IMR-90 (cell line): ENCODE results near the gene PARD3. TPM values are rescaled to one million over a fixed set of nuclear protein-coding genes. Genes with fewer than 3 reads are reported as not detected.

Source experiments
- ATAC-seq: fragments of 200-7000 bp; cut with Tn5 transposase; 2 replicates; pipeline ENCODE4 v1.9.1; 2020; ENCODE audit warnings: low read depth, mild to moderate bottlenecking, moderate library complexity
- BruUV-seq: library from RNA; stranded (reverse); fragments of 400-500 nt; replicated peaks from 2 replicates; lab custom pipeline; 2021; lab: Mats Ljungman, UMichigan
- CTCF ChIA-PET: fragments of 300-600 bp; formaldehyde crosslinking; extraction: SDS; loops from one replicate; lab custom pipeline; 2021; ENCODE audit warnings: antibody characterized with exemption; lab: Yijun Ruan, JAX
- POLR2A ChIA-PET: fragments of 300-600 bp; sonication (Branson Sonifier 250); formaldehyde crosslinking; loops from one replicate; lab custom pipeline; 2022; ENCODE audit warnings: antibody characterized with exemption; ENCODE audit not compliant: unreplicated experiment; lab: Charles Lee
- DNase-seq: peaks from one replicate; pipeline ENCODE4 v3.0.0; 2013
- H2AFZ ChIP-seq: replicated peaks from 2 replicates; pipeline ENCODE3; 2013; ENCODE audit warnings: low read length, mild to moderate bottlenecking; ENCODE audit not compliant: poor library complexity
- H2AK5ac ChIP-seq: 2 replicates; pipeline ENCODE4 v1.6.1; 2013; ENCODE audit warnings: low read depth, low read length, inconsistent platforms
- H2AK9ac ChIP-seq: replicated peaks from 2 replicates; pipeline ENCODE3; 2013; ENCODE audit warnings: mild to moderate bottlenecking, low read depth, low read length, moderate library complexity; ENCODE audit not compliant: poor library complexity
- H2BK120ac ChIP-seq: 2 replicates; pipeline ENCODE4 v1.6.1; 2013; ENCODE audit warnings: low read depth, low read length, inconsistent platforms
- H2BK15ac ChIP-seq: 3 replicates; pipeline ENCODE4 v1.6.1; 2013; ENCODE audit warnings: low read depth, low read length, inconsistent platforms
- H2BK20ac ChIP-seq: 2 replicates; pipeline ENCODE4 v1.6.1; 2013; ENCODE audit warnings: low read depth, mild to moderate bottlenecking, inconsistent platforms, low read length, moderate library complexity
- H2BK5ac ChIP-seq: 2 replicates; pipeline ENCODE4 v1.6.1; 2013; ENCODE audit warnings: mild to moderate bottlenecking, low read depth, low read length, inconsistent platforms; ENCODE audit not compliant: poor library complexity, severe bottlenecking
- H3K14ac ChIP-seq: replicated peaks from 2 replicates; pipeline ENCODE4 v1.6.1; 2013; ENCODE audit warnings: low read depth, low read length, inconsistent platforms
- H3K18ac ChIP-seq: 2 replicates; pipeline ENCODE4 v1.6.1; 2013; ENCODE audit warnings: low read depth, low read length, control low read depth
- H3K23ac ChIP-seq: 2 replicates; pipeline ENCODE4 v1.6.1; 2013; ENCODE audit warnings: low read depth, low read length, inconsistent platforms
- H3K27ac ChIP-seq: 2 replicates; pipeline ENCODE4 v1.5.1; 2013; ENCODE audit warnings: mild to moderate bottlenecking, control low read depth, low read length; ENCODE audit not compliant: insufficient read depth
- H3K27me3 ChIP-seq: 2 replicates; pipeline ENCODE4 v1.6.1; 2013; ENCODE audit warnings: low read length; ENCODE audit not compliant: control insufficient read depth, insufficient read depth
- H3K36me3 ChIP-seq: 2 replicates; pipeline ENCODE4 v1.6.1; 2013; ENCODE audit warnings: low read length, mixed read lengths; ENCODE audit not compliant: control insufficient read depth, insufficient read depth
- H3K4ac ChIP-seq: 2 replicates; pipeline ENCODE4 v1.6.1; 2013; ENCODE audit warnings: low read depth, low read length, inconsistent platforms
- H3K4me1 ChIP-seq: 2 replicates; pipeline ENCODE4 v1.6.1; 2013; ENCODE audit warnings: low read length, mixed read lengths; ENCODE audit not compliant: control insufficient read depth, insufficient read depth
- H3K4me2 ChIP-seq: 2 replicates; pipeline ENCODE4 v1.6.1; 2013; ENCODE audit warnings: low read depth, mild to moderate bottlenecking, control low read depth, low read length, moderate library complexity
- H3K4me3 ChIP-seq: 2 replicates; pipeline ENCODE4 v1.5.1; 2013; ENCODE audit warnings: low read depth, mild to moderate bottlenecking, control low read depth, low read length, moderate library complexity; ENCODE audit not compliant: insufficient read depth
- H3K56ac ChIP-seq: 2 replicates; pipeline ENCODE4 v1.6.1; 2013; ENCODE audit warnings: low read length, inconsistent platforms; ENCODE audit not compliant: insufficient read depth; ENCODE audit errors: extremely low read depth
- H3K79me1 ChIP-seq, 2 experiments: 2 replicates each; pipeline ENCODE4 v1.6.1; 2013; ENCODE audit warnings: low read length in 2 of 2, inconsistent platforms in 1 of 2, low read depth in 1 of 2
- H3K9ac ChIP-seq: 2 replicates; pipeline ENCODE4 v1.6.1; 2013; ENCODE audit warnings: low read depth, low read length, control low read depth
- H3K9me1 ChIP-seq: 2 replicates; pipeline ENCODE4 v1.6.1; 2013; ENCODE audit warnings: low read length, inconsistent platforms; ENCODE audit not compliant: insufficient read depth
- H3K9me3 ChIP-seq: 2 replicates; pipeline ENCODE4 v1.6.1; 2013; ENCODE audit warnings: low read length; ENCODE audit not compliant: control insufficient read depth, insufficient read depth
- H4K20me1 ChIP-seq: 2 replicates; pipeline ENCODE4 v1.6.1; 2013; ENCODE audit warnings: low read length, inconsistent platforms; ENCODE audit not compliant: insufficient read depth
- H4K5ac ChIP-seq: 2 replicates; pipeline ENCODE4 v1.6.1; 2013; ENCODE audit warnings: mild to moderate bottlenecking, low read depth, low read length, control low read depth
- H4K8ac ChIP-seq, 2 experiments: 2 replicates each; pipeline ENCODE4 v1.6.1; 2013; ENCODE audit warnings: low read depth in 2 of 2, low read length in 2 of 2, control low read depth in 1 of 2, inconsistent platforms in 1 of 2
- H4K91ac ChIP-seq: 2 replicates; pipeline ENCODE4 v1.6.1; 2013; ENCODE audit warnings: low read depth, low read length, inconsistent platforms; ENCODE audit not compliant: insufficient read depth
- FOS ChIP-seq: fragments of 150-350 bp; IDR thresholded peaks from 2 replicates; pipeline ENCODE4 v1.6.1; 2016; ENCODE audit warnings: low read depth, low read length
- MXI1 ChIP-seq: IDR thresholded peaks from 2 replicates; pipeline ENCODE4 v1.6.1; 2012; ENCODE audit warnings: low read depth, mild to moderate bottlenecking, low read length, moderate library complexity, borderline replicate concordance
- RCOR1 ChIP-seq: IDR thresholded peaks from 2 replicates; pipeline ENCODE4 v1.6.1; 2012; ENCODE audit warnings: mild to moderate bottlenecking, low read length, improper control_type of control experiment; ENCODE audit not compliant: insufficient replicate concordance
- WGBS, 2 experiments: methylation state at CpG; one replicate each; pipeline versions ENCODE4 v1.1.5 to v1.1.7; 2013; ENCODE audit warnings: missing lambda C conversion rate in 2 of 2; ENCODE audit not compliant: insufficient read length in 1 of 2; ENCODE audit errors: extremely low coverage in 2 of 2; 5-methylcytosine and 5-hydroxymethylcytosine counted together
- dilution Hi-C: fragments of 300-500 bp; cut with HindIII; formaldehyde crosslinking; loops from one replicate; pipeline ENCODE4 v1.14.3; 2018; ENCODE audit warnings: low sequenced_read_pairs; ENCODE audit not compliant: unreplicated experiment
- in situ Hi-C: fragments of 300-500 bp; cut with MboI; formaldehyde crosslinking; loops from 3 replicates; pipeline ENCODE4 v1.14.3; 2019; ENCODE audit warnings: low sequenced_read_pairs, inconsistent platforms, mixed read lengths
- intact Hi-C: fragments of 100-400 bp; cut with micrococcal nuclease; formaldehyde crosslinking; loops from 2 replicates; pipeline ENCODE4 v1.10.0; 2022
- polyA plus RNA-seq, 3 experiments: library from polyadenylated mRNA; depleted of rRNA; stranded (reverse); fragments of >200 nt; gene quantifications; 2 replicates each; pipeline ENCODE4 v1.2.3, GENCODE V29; 2012; ENCODE audit warnings: low replicate concordance in 1 of 3
- total RNA-seq: library from RNA; depleted of rRNA; stranded (reverse); fragments of >200 nt; gene quantifications from 2 replicates; pipeline ENCODE4 v1.2.3, GENCODE V29; 2012
- TF ChIP-seq, protein P1 (sequence below): fragments of 150-350 bp; IDR thresholded peaks from 2 replicates; pipeline ENCODE4 v1.6.1; 2016; ENCODE audit warnings: low read depth, mild to moderate bottlenecking, low read length, moderate library complexity, borderline replicate concordance

PARD3 gene
- total and polyA plus RNA-seq, 2 of the 4 experiments (the other 2 are of a cell fraction): 14.6 to 37.5 TPM

- Histone ChIP-seq H2BK20ac (no peak overlapping the region), H3K14ac (no peak overlapping the region), H3K9ac (no peak overlapping the region), H2BK5ac (no peak overlapping the region), H4K5ac (no peak overlapping the region), H3K9me1 (peaks cover 6% of the 10 kb centered on the region), H3K9me3 (no peaks in the 10 kb centered on the region), H3K4me2 (no peak overlapping the region), H3K79me1 (peaks cover 0 to 3% of the 10 kb centered on the region in 2 experiments; a peak in 2 of 4 replicates), H4K91ac (no peak overlapping the region), H2AK9ac (no peak overlapping the region), H4K20me1 (no peaks in the 10 kb centered on the region; the same call in 1 of the 2 replicates), H3K4me1 (no peaks in the 10 kb centered on the region; the same call in 1 of the 2 replicates), H2AFZ (no peak overlapping the region), H3K18ac (no peak overlapping the region), H3K4ac (no peak overlapping the region), H4K8ac (no peak overlapping the region), H3K27me3 (no peaks in the 10 kb centered on the region), H3K23ac (no peak overlapping the region), H2BK15ac (no peak overlapping the region), H2BK120ac (no peak overlapping the region), H3K27ac (no peak overlapping the region), H3K36me3 (no peaks in the 10 kb centered on the region), H3K4me3 (no peak overlapping the region), H2AK5ac (no peak overlapping the region), H3K56ac (no peak overlapping the region)
- no CpG with 5 or more reads among the region's 3 CpGs for WGBS, 2 experiments
- DNase-seq (no peak), ATAC-seq (no peak)
- intact Hi-C loops (no loop called here), dilution Hi-C loops (no loop called here), in situ Hi-C loops (no loop called here)
- ChIA-PET POLR2A (interaction anchor here (0.6 kb wide), 1 partner anchor 277 kb away, joined by 3 read pairs; no protein-coding TSS in a partner anchor), CTCF (no interaction called here)
- no TSS peak for BruUV-seq
- TF ChIP-seq MXI1 (no peak), RCOR1 (no peak), FOS (no peak)
- TF ChIP-seq, protein P1, sequence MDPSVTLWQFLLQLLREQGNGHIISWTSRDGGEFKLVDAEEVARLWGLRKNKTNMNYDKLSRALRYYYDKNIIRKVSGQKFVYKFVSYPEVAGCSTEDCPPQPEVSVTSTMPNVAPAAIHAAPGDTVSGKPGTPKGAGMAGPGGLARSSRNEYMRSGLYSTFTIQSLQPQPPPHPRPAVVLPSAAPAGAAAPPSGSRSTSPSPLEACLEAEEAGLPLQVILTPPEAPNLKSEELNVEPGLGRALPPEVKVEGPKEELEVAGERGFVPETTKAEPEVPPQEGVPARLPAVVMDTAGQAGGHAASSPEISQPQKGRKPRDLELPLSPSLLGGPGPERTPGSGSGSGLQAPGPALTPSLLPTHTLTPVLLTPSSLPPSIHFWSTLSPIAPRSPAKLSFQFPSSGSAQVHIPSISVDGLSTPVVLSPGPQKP: no peak
Observed at GRCh38 chr10:34491678-34492077, 323.4 kb downstream of the PARD3 start.
